Peyer's patch (tissue), 4 donors: Measurements from ENCODE around the gene PTGES.

ENCODE experiments used
- CTCF ChIP-seq, 6 experiments: fragments of 450-650 bp in 4 of 6; fragments of 200-600 bp in 2 of 6; sonication (generic) in 1 of 6; IDR thresholded peaks; one replicate each; pipeline ENCODE4 v1.5.1; 2017 to 2019; ENCODE audit warnings: antibody characterized with exemption in 6 of 6, mild to moderate bottlenecking in 3 of 6, moderate library complexity in 1 of 6
- POLR2A ChIP-seq, 2 donors: fragments of 450-650 bp; IDR thresholded peaks; one replicate each; pipeline ENCODE4 v1.5.1; 2017; ENCODE audit warnings: antibody characterized with exemption in 2 of 2, mild to moderate bottlenecking in 2 of 2, moderate library complexity in 2 of 2

GRCh38 chr9:129761901-129762369 lies 9.1 kb upstream of the PTGES start:
- no peak for TF ChIP-seq CTCF (IDR thresholded peaks at IDR 0.05)
- no peak for TF ChIP-seq POLR2A (IDR thresholded peaks at IDR 0.05)
